Mesodermal cell (in vitro differentiated cells): ENCODE results near the gene PTPRN2.

ENCODE experiments used
- H3K27ac ChIP-seq: 2 replicates; pipeline ENCODE4 v1.7.0; 2013; ENCODE audit warnings: mild to moderate bottlenecking, low read depth, low read length, moderate library complexity; ENCODE audit not compliant: severe bottlenecking
- H3K36me3 ChIP-seq: 2 replicates; pipeline ENCODE4 v1.7.1; 2013; ENCODE audit warnings: mild to moderate bottlenecking, low read length, moderate library complexity; ENCODE audit not compliant: control insufficient read depth, insufficient read depth
- H3K4me1 ChIP-seq: one replicate; pipeline ENCODE4 v1.7.1; 2013; ENCODE audit warnings: mild to moderate bottlenecking, low read length; ENCODE audit not compliant: insufficient read depth, control insufficient read depth, poor library complexity, severe bottlenecking
- H3K4me3 ChIP-seq: 2 replicates; pipeline ENCODE4 v1.7.0; 2013; ENCODE audit warnings: low read length, control low read depth, mild to moderate bottlenecking; ENCODE audit not compliant: insufficient read depth, poor library complexity, severe bottlenecking; ENCODE audit errors: extremely low read depth
- H3K9me3 ChIP-seq: 2 replicates; pipeline ENCODE4 v1.7.1; 2013; ENCODE audit warnings: mild to moderate bottlenecking, low read length, moderate library complexity; ENCODE audit not compliant: control insufficient read depth
- WGBS, 2 experiments: methylation state at CpG; one replicate each; pipeline ENCODE4 v1.1.5; 2013; ENCODE audit warnings: missing lambda C conversion rate in 2 of 2; ENCODE audit not compliant: insufficient coverage in 2 of 2; 5-methylcytosine and 5-hydroxymethylcytosine counted together

PTPRN2 gene

DNA sequence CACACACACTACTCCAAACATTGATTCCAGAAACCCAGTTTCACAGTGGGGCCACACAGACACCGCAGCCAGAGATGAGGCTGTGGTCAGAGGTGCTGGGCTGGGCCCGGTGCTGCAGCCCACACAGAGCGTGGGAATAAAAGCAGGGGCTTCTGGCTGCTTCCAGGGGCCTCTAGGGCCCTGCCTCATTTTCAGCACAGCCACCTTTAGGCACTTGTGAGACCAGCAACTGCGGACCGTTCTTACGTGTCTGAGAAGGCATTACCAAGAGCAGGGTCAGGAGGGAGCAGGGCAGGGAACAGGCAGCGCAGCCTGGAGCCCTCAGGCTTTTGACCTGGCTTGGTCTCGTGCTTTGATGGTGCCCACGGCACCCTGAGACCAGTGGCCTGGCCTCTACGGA lies 980.4 kb downstream of the PTPRN2 start:
- Histone ChIP-seq H3K4me1 (no peaks in the 10 kb centered on the region), H3K27ac (no peak overlapping the region), H3K9me3 (peaks cover 87% of the 10 kb centered on the region), H3K36me3 (no peaks in the 10 kb centered on the region), H3K4me3 (no peak overlapping the region)
- 65 to 75% methylated on average over 10 of the region's 10 CpGs for WGBS, 2 experiments

DNA sequence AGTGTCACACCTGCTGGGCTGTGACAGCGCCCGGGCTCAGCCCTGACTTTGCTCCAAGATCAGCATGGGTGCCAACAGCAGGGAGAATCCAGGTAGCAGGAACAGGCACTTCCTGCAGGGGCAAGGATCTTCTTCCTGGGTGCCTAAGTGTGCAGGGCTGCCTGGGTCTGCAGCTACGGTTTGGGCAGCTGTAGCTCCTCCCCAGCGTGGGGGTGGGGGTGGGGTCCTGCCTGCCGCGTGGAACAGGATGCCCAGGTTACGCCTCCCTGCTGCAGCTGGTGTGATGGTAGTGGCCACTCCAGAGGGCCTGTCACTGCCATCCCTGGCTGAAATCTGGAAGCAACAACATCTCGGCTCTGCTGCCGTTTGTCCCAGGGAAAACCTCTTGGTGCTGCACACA lies 981.5 kb downstream of the PTPRN2 start:
- no peak overlapping the region for H3K4me3 ChIP-seq
- H3K4me1 ChIP-seq: no peaks in the 10 kb centered on the region
- no peak overlapping the region for H3K27ac ChIP-seq
- WGBS, 2 experiments: 80 to 89% methylated on average over 7 to 9 of the region's 9 CpGs
- H3K9me3 ChIP-seq: peaks cover 90% of the 10 kb centered on the region
- no peaks in the 10 kb centered on the region for H3K36me3 ChIP-seq

DNA sequence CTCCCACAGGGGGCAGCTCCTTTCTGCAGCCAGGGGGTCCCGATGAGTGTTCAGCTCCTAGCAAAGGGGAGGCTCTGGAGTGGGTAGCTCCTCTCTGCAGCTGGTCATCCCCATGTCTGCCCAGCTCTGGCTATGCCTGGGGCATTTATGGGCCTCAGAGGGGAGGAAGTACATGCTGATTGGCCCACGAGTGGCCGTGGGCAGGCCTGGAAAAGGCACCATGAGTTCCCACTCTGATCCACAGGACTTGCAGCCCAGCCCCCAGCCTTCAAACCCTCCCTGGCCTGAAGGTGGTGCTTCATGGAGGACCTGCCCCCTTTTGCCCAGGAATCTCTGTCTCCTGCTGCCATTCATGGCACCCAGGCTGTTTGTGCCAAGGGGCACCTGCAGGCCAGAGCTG lies 982.0 kb downstream of the PTPRN2 start:
- peaks cover 90% of the 10 kb centered on the region for H3K9me3 ChIP-seq
- no peaks in the 10 kb centered on the region for H3K4me1 ChIP-seq
- WGBS, 2 experiments: 85 to 91% methylated on average over 2 to 3 of the region's 3 CpGs
- H3K4me3 ChIP-seq: no peak overlapping the region
- H3K27ac ChIP-seq: no peak overlapping the region
- no peaks in the 10 kb centered on the region for H3K36me3 ChIP-seq

DNA sequence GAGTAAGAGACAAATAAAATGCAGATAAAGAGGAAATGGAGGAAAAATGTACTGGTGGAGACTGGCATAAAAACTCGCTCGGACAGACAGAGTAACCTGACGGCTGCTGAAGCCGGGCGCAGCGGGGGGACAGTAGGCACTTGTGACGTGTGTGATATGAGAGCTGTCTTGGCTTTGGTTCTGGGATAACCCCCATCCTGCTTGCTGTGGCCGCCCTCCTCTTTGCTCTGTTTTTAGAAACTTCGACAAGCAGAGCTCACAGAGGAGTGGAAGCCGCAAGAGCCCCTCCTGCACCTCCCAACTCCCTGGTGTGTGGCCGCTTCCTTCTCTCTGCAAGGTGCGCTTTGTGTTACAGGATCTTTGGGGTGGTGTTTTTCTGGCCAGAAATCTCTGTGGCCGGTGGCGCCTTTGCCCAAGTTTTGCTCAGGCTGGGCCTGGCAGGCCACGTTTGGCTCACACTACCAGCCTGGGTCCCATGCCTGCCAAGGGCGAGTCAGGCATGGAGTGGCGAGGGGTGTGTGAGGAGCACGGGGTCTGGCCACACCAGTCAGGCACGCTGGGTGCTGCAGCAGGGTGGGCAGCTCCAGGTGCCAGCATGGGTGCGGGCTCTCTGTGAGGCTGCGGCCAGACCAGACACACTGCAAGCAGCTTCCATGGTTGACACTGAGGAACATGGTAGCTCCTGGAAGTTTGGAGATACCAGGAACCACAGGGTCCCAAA lies 982.8 kb downstream of the PTPRN2 start:
- H3K9me3 ChIP-seq: peaks cover 88% of the 10 kb centered on the region
- no peak overlapping the region for H3K27ac ChIP-seq
- 79 to 84% methylated on average over 16 of the region's 21 CpGs for WGBS, 2 experiments
- no peaks in the 10 kb centered on the region for H3K4me1 ChIP-seq
- no peaks in the 10 kb centered on the region for H3K36me3 ChIP-seq
- no peak overlapping the region for H3K4me3 ChIP-seq

DNA sequence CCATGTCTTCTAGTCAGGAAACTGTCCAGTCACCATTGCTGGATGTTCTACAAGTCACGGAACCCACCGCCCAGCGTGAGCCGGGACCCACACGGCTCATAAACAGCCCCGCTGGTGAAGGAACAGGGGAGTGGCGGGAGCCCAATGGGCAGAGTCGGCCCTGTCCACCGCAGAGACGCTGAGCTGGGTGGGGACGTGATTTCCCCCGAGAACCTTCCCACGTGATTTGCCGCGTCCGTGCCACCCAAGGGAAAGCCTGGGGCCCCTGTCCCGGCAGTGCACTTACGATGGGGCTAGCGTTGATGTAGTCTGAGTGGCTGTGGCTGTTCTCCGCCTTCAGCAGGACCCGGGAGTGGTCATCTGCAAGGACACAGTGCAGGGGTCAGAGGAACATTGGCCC lies 983.9 kb downstream of the PTPRN2 start:
- Histone ChIP-seq H3K4me1 (no peaks in the 10 kb centered on the region), H3K4me3 (no peak overlapping the region), H3K36me3 (no peaks in the 10 kb centered on the region), H3K27ac (no peak overlapping the region), H3K9me3 (peaks cover 85% of the 10 kb centered on the region)
- WGBS, 2 experiments: 87 to 91% methylated on average over 15 to 20 of the region's 21 CpGs

DNA sequence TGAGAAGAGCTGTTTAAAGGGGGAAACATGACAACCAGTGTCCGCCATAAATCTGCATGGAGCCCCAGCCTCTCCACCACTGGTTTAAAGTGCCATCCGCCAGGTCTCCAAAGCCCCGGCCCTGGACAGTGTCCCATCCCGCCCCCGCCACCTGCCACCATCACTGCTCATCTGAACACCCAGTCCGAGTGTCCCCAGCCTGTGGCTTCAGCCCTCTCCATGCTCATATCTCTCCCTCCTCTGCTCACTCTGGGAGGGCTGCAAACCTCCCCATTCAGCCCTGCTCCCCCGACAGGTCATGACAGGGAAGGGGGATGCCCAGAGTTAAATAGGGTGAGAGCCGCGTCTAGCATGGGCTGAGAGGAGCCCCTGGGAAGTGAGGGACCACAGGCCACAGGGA lies 984.6 kb downstream of the PTPRN2 start:
- Histone ChIP-seq H3K27ac (no peak overlapping the region), H3K36me3 (no peaks in the 10 kb centered on the region)
- WGBS, 2 experiments: 83 to 87% methylated on average over 3 to 6 of the region's 9 CpGs

DNA sequence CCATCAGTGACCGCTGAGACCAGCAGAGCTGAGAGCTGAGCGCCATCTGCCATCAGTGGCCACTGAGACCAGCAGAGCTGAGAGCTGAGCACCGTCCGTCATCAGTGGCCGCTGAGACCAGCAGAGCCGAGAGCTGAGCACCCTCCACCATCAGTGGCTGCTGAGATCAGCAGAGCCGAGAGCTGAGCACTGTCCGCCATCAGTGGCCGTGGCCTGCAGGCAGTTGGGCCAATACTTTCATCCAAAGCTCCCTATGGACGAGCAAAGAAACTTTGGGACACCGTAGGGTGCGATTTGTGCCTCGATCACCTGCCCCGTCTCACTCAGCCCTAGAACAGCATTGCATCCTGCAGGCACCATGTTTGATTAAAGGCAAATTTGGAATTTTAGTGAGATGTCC lies 985.0 kb downstream of the PTPRN2 start:
- peaks cover 85% of the 10 kb centered on the region for H3K9me3 ChIP-seq
- H3K36me3 ChIP-seq: no peaks in the 10 kb centered on the region
- no peaks in the 10 kb centered on the region for H3K4me1 ChIP-seq
- no peak overlapping the region for H3K27ac ChIP-seq
- 87 to 89% methylated on average over 11 to 14 of the region's 14 CpGs for WGBS, 2 experiments
- H3K4me3 ChIP-seq: no peak overlapping the region

More for the DNA sequence above, 984.6 kb downstream of the PTPRN2 start:
- Histone ChIP-seq H3K4me1 (no peaks in the 10 kb centered on the region), H3K4me3 (no peak overlapping the region), H3K9me3 (peaks cover 85% of the 10 kb centered on the region)

DNA sequence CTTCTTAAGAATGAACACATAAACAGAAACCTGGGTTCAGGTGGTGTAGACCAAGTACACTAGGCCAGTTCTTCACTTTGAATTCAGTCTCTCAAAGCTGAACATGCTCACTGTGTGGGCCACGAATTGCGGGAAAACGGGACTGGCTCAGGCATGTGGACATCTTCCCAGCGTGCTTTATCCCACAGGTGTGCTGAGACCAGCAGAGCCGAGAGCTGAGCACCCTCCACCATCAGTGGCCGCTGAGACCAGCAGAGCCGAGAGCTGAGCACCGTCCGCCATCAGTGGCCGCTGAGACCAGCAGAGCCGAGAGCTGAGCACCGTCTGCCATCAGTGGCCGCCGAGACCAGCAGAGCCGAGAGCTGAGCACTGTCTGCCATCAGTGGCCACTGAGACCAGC lies 985.5 kb downstream of the PTPRN2 start:
- H3K4me1 ChIP-seq: no peaks in the 10 kb centered on the region
- peaks cover 86% of the 10 kb centered on the region for H3K9me3 ChIP-seq
- WGBS, 2 experiments: 84 to 91% methylated on average over 14 to 15 of the region's 15 CpGs
- no peaks in the 10 kb centered on the region for H3K36me3 ChIP-seq
- no peak overlapping the region for H3K27ac ChIP-seq
- H3K4me3 ChIP-seq: no peak overlapping the region

DNA sequence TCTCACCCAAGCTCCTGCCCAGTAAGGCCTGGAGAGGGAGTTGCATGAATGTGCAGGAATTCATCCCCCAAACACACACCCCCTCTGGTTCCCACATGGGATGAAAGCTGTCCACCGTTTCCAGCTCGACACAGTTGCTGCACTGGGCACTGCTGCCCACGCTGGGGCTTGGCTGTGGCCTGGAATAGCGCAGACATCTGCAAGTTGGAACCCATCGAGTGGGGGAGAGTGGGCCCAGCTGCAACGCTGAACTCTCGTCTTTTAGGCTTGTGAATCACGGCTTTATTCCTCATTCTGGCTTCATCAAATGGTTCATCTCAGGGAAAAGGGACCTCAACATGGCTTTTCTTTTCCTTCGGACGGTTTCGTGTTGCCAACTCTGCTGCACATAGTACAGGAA lies 986.1 kb downstream of the PTPRN2 start:
- WGBS, 2 experiments: 53 to 60% methylated on average over 11 of the region's 11 CpGs
- no peak overlapping the region for H3K27ac ChIP-seq

DNA sequence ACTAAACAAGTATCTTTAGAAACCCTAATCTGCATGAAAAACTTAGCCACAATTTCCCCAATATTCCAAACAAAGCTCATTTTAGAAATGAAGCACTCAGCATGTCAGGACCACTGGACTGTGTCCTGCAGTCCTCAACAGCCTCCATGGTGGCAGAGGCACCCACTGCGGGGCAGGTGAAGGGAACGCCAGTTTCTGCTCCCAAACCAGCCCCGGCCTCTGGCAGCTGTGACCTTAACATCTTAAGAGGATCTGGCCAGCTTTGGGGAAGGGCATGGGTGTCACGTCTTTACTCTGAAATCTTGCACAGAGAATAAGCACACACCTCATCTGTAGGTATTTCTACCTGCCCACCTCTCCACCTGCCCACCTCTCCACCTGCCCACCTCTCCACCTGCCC lies 988.1 kb downstream of the PTPRN2 start:
- H3K4me1 ChIP-seq: no peaks in the 10 kb centered on the region
- H3K9me3 ChIP-seq: peaks cover 83% of the 10 kb centered on the region
- no peaks in the 10 kb centered on the region for H3K36me3 ChIP-seq
- no peak overlapping the region for H3K27ac ChIP-seq
- H3K4me3 ChIP-seq: no peak overlapping the region
- WGBS, 2 experiments: 85 to 90% methylated on average over 4 of the region's 4 CpGs

More for the DNA sequence above, 986.1 kb downstream of the PTPRN2 start:
- Histone ChIP-seq H3K9me3 (peaks cover 86% of the 10 kb centered on the region), H3K4me1 (no peaks in the 10 kb centered on the region), H3K36me3 (no peaks in the 10 kb centered on the region), H3K4me3 (no peak overlapping the region)

DNA sequence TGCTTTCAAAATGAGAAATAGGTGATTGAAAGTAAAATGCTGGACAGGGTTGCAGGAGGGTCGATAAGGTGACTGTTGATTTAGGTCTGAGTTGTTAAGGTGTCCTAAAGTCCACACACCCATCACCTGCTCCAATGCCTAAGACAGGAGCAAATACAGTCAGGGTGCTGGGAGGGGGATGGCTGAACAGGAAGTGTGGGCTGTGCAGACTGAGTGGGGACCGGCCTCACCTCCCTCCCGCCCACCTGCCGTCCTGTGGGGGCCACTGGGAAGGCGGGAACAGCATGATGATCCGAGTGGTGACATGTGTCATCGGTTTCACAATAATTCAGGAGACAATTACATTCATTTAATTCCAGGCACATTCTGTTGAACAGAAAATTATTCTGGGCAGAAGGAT lies 990.1 kb downstream of the PTPRN2 start:
- no peak overlapping the region for H3K4me3 ChIP-seq
- no peak overlapping the region for H3K27ac ChIP-seq
- H3K36me3 ChIP-seq: no peaks in the 10 kb centered on the region
- H3K9me3 ChIP-seq: peaks cover 82% of the 10 kb centered on the region
- no peaks in the 10 kb centered on the region for H3K4me1 ChIP-seq
- 17 to 69% methylated on average over 1 to 3 of the region's 7 CpGs for WGBS, 2 experiments
